ENCODE measurements around the gene ZBTB9.

DNA sequence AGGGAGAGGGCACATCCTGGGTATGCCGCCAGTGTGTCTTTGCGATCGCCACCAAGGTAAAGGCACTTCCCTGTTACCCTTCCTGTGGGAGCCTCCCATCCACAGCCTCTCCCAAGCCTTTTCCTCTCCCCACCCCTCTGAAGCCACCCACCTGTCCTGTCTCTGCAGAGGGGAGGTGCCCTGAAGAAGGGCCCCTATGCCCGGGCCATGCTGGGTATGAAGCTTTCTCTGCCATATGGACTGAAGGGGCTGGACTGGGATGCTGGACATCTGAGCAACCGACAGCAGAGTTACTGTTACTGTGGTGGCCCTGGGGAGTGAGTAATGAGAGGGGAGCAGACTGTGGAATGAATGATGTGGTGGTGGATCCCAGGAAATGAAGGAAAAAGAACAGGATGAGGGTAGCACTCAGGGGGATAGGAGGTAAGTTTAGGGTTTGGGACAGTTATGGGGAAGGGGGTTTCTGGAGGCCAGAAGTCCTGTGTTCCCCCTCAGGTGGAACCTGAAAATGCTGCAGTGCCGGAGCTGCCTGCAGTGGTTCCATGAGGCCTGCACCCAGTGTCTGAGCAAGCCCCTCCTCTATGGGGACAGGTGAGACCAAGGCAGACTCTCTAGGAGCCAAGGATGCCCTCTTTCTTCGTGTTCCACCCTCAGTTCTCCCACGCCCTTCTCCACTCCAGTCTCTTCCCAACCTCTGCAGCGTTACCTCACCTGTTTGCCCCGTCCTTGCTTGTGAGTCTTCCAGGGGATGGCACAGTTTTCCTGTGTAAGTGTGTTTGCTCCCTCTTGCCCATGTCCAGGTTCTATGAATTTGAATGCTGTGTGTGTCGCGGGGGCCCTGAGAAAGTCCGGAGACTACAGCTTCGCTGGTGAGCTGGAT lies 40.9 kb upstream of the ZBTB9 start:
- TF ChIP-seq, protein P1, sequence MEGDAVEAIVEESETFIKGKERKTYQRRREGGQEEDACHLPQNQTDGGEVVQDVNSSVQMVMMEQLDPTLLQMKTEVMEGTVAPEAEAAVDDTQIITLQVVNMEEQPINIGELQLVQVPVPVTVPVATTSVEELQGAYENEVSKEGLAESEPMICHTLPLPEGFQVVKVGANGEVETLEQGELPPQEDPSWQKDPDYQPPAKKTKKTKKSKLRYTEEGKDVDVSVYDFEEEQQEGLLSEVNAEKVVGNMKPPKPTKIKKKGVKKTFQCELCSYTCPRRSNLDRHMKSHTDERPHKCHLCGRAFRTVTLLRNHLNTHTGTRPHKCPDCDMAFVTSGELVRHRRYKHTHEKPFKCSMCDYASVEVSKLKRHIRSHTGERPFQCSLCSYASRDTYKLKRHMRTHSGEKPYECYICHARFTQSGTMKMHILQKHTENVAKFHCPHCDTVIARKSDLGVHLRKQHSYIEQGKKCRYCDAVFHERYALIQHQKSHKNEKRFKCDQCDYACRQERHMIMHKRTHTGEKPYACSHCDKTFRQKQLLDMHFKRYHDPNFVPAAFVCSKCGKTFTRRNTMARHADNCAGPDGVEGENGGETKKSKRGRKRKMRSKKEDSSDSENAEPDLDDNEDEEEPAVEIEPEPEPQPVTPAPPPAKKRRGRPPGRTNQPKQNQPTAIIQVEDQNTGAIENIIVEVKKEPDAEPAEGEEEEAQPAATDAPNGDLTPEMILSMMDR (IDR thresholded peaks at IDR 0.05) = no peak
- TF ChIP-seq POLR2A (IDR thresholded peaks at IDR 0.05) = no peak
- no peak for TF ChIP-seq EP300 (IDR thresholded peaks at IDR 0.05)
